Tibial artery (tissue), 4 donors: ENCODE measurements around the gene LRP3.

ENCODE experiments used
- DNase-seq, 2 donors: peaks; one replicate each; pipeline ENCODE4 v3.0.0-alpha.2; 2019
- H3K27ac ChIP-seq, 2 donors: fragments of 200-600 bp; sonication (generic) in 1 of 2; 1 replicate in 1 of 2; 2 replicates in 1 of 2; pipeline ENCODE4 v1.5.1; 2018 to 2019; ENCODE audit warnings: mild to moderate bottlenecking in 1 of 2
- H3K27me3 ChIP-seq, 2 donors: fragments of 200-600 bp; sonication (generic) in 1 of 2; one replicate each; pipeline versions ENCODE4 v1.5.1 to v1.6.0; 2016 to 2019
- H3K36me3 ChIP-seq, 3 donors: fragments of 200-600 bp; sonication (generic) in 2 of 3; one replicate each; pipeline ENCODE4 v1.5.1; 2016 to 2019; ENCODE audit warnings: mild to moderate bottlenecking in 2 of 3
- H3K4me1 ChIP-seq, 4 donors: fragments of 200-600 bp; sonication (generic) in 2 of 4; 1 replicate in 3 of 4; 2 replicates in 1 of 4; pipeline ENCODE4 v1.5.1; 2016 to 2019
- H3K4me3 ChIP-seq, 2 donors: fragments of 200-600 bp; sonication (generic) in 1 of 2; 1 replicate in 1 of 2; 2 replicates in 1 of 2; pipeline ENCODE4 v1.5.1; 2018 to 2019; ENCODE audit warnings: mild to moderate bottlenecking in 2 of 2
- H3K9me3 ChIP-seq, 3 donors: fragments of 200-600 bp; sonication (generic) in 1 of 3; one replicate each; pipeline ENCODE4 v1.5.1; 2016 to 2019
- intact Hi-C: fragments of 100-400 bp; cut with DNase I; formaldehyde crosslinking; loops from one replicate; pipeline ENCODE4 v1.15.0; 2023; ENCODE audit warnings: low total_unique reads
- TF ChIP-seq, protein P1 (sequence below), 2 experiments: fragments of 200-600 bp in 1 of 2; fragments of 450-650 bp in 1 of 2; IDR thresholded peaks; one replicate each; pipeline ENCODE4 v1.5.1; 2017 to 2019; ENCODE audit warnings: antibody characterized with exemption in 2 of 2, mild to moderate bottlenecking in 1 of 2, moderate library complexity in 1 of 2

Gene LRP3

DNA sequence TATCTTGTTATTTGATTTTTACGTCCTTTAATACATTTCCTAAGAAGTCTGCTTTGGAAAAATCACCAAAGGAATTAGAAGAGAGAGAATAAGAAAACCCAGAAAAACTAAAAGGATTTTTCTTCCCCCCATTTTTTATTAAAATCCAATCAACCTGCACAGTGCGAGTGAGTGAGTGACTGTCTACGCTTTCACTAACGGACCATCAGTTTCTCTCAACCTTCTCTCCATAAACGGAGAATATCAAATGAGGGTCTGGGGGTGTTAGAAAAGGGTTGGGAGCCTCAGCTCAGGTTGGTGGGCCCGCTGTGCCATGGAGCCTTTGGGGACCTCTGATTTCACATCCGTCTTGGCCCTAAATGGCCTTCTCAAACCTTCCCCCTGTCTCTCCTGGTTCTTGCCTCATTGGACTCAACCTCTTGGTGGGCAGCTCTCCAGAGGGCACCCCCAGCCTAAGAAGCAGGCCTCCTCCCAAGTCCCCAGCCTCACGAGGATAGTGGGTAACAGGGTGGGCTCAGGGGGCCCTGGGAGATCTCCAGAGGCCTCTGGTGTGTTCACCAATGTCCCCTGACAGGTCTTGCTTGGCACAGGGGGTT, 763 bp upstream of the LRP3 start:
- Histone ChIP-seq H3K4me1 (peaks cover 0 to 20% (median 14%) of the 10 kb centered on the region in 4 donors), H3K27me3 (no peaks in the 10 kb centered on the region), H3K4me3 (peak overlapping the region; percentile 62 to 66), H3K27ac (no peak overlapping the region), H3K9me3 (no peaks in the 10 kb centered on the region), H3K36me3 (peaks cover 0 to 14% (median under 1%) of the 10 kb centered on the region in 3 donors)
- intact Hi-C loops = no loop called here
- TF ChIP-seq, protein P1, sequence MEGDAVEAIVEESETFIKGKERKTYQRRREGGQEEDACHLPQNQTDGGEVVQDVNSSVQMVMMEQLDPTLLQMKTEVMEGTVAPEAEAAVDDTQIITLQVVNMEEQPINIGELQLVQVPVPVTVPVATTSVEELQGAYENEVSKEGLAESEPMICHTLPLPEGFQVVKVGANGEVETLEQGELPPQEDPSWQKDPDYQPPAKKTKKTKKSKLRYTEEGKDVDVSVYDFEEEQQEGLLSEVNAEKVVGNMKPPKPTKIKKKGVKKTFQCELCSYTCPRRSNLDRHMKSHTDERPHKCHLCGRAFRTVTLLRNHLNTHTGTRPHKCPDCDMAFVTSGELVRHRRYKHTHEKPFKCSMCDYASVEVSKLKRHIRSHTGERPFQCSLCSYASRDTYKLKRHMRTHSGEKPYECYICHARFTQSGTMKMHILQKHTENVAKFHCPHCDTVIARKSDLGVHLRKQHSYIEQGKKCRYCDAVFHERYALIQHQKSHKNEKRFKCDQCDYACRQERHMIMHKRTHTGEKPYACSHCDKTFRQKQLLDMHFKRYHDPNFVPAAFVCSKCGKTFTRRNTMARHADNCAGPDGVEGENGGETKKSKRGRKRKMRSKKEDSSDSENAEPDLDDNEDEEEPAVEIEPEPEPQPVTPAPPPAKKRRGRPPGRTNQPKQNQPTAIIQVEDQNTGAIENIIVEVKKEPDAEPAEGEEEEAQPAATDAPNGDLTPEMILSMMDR (IDR thresholded peaks at IDR 0.05) = no peak
- no peak for DNase-seq

DNA sequence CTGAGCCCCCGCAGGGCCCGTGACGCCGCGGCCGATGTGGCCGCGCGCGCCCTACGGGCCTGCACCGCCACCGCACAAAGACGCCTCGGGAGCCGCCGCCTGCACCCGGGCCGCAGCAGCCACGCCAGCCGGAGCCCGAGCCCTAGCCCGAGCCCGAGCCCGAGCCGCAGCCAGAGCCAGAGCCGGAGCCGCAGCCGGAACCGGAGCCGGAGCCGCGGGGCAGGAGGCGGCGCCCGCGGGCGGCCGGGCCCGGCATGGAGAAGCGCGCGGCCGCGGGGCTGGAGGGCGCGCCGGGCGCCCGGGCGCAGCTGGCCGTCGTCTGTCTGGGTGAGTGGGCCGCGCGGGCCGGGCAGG, 379 bp downstream of the LRP3 start:
- no peaks in the 10 kb centered on the region for H3K27me3 ChIP-seq
- peak overlapping the region; percentile 62 to 66 for H3K4me3 ChIP-seq
- H3K4me1 ChIP-seq = peaks cover 0 to 20% (median 14%) of the 10 kb centered on the region in 4 donors
- H3K27ac ChIP-seq = peak overlapping the region; percentile 34 to 57
- intact Hi-C loops = no loop called here
- H3K9me3 ChIP-seq = no peaks in the 10 kb centered on the region
- no peak for DNase-seq
- TF ChIP-seq, protein P1 (IDR thresholded peaks at IDR 0.05) = no peak
- peaks cover 0 to 24% (median 5%) of the 10 kb centered on the region in 3 donors for H3K36me3 ChIP-seq

- Histone ChIP-seq H3K27ac (peak overlapping the region; percentile 34 to 57), H3K27me3 (no peaks in the 10 kb centered on the region), H3K9me3 (no peaks in the 10 kb centered on the region), H3K4me3 (peak overlapping the region; percentile 62 to 66), H3K4me1 (peaks cover 0 to 20% (median 14%) of the 10 kb centered on the region in 4 donors), H3K36me3 (peaks cover 0 to 24% (median 5%) of the 10 kb centered on the region in 3 donors)
- intact Hi-C loops = no loop called here
- TF ChIP-seq, protein P1 (IDR thresholded peaks at IDR 0.05) = no peak
- DNase-seq = no peak
These were observed 935 bp downstream of the LRP3 start for GRCh38 chr19:33194886-33195644.

DNA sequence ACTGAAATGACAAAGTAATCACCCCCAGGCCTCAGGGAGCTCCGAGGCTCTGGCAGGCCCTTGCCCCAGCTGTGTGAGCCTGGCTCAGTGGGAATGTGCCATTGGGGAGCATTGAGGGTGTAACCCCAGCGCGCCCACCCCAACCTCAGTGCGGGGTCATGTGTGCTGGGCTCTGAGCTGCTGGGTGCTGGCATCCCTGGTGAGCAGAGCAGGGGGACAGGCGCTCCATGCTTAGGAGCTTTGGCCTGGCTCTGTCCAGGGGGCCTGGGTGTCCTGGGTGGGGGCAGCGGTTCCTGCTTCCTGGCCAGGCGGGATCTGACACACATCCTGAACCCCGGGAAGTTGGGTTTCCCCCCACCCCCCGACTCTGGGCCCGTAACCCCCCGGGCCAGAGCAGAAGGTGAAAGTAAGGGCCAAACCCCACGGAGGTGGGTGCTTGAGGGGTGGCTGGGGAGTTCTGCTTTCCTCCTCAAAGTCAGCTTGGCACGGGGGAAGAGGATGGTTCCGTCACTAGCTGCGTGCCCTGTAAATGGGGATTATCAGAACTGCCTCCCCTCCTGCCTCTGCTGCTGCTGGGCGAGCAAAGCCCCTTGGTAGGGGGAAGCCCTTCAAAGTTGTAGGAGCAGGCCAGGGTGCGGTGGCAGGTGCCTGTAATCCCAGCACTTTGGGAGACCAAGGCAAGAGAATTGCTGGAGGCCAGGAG, 1.7 kb downstream of the LRP3 start:
- Histone ChIP-seq H3K36me3 (peaks cover 0 to 24% (median 5%) of the 10 kb centered on the region in 3 donors), H3K27me3 (no peaks in the 10 kb centered on the region), H3K4me1 (peaks cover 0 to 20% (median 14%) of the 10 kb centered on the region in 4 donors), H3K9me3 (no peaks in the 10 kb centered on the region), H3K27ac (peak overlapping the region; percentile 34 to 57), H3K4me3 (peak overlapping the region; percentile 62 to 66)
- intact Hi-C loops = no loop called here
- no peak for DNase-seq
- TF ChIP-seq, protein P1 (IDR thresholded peaks at IDR 0.05) = no peak

GRCh38 chr19:33196446-33197193, 2.5 kb downstream of the LRP3 start:
- DNase-seq = no peak
- H3K4me1 ChIP-seq = peaks cover 0 to 20% (median 14%) of the 10 kb centered on the region in 4 donors
- TF ChIP-seq, protein P1 (IDR thresholded peaks at IDR 0.05) = no peak
- H3K27me3 ChIP-seq = no peaks in the 10 kb centered on the region
- peaks cover 0 to 31% (median 5%) of the 10 kb centered on the region in 3 donors for H3K36me3 ChIP-seq
- H3K4me3 ChIP-seq = no peak overlapping the region
- no peaks in the 10 kb centered on the region for H3K9me3 ChIP-seq
- intact Hi-C loops = no loop called here
- H3K27ac ChIP-seq = no peak overlapping the region
